Peyer's patch (tissue), 4 donors: ENCODE data around the gene ALDOB.

Source experiments
- POLR2A ChIP-seq, 2 donors: fragments of 450-650 bp; IDR thresholded peaks; one replicate each; pipeline ENCODE4 v1.5.1; 2017; ENCODE audit warnings: antibody characterized with exemption in 2 of 2, mild to moderate bottlenecking in 2 of 2, moderate library complexity in 2 of 2
- TF ChIP-seq, protein P1 (sequence below), 6 experiments: fragments of 450-650 bp in 4 of 6; fragments of 200-600 bp in 2 of 6; sonication (generic) in 1 of 6; IDR thresholded peaks; one replicate each; pipeline ENCODE4 v1.5.1; 2017 to 2019; ENCODE audit warnings: antibody characterized with exemption in 6 of 6, mild to moderate bottlenecking in 3 of 6, moderate library complexity in 1 of 6

- TF ChIP-seq, protein P1, sequence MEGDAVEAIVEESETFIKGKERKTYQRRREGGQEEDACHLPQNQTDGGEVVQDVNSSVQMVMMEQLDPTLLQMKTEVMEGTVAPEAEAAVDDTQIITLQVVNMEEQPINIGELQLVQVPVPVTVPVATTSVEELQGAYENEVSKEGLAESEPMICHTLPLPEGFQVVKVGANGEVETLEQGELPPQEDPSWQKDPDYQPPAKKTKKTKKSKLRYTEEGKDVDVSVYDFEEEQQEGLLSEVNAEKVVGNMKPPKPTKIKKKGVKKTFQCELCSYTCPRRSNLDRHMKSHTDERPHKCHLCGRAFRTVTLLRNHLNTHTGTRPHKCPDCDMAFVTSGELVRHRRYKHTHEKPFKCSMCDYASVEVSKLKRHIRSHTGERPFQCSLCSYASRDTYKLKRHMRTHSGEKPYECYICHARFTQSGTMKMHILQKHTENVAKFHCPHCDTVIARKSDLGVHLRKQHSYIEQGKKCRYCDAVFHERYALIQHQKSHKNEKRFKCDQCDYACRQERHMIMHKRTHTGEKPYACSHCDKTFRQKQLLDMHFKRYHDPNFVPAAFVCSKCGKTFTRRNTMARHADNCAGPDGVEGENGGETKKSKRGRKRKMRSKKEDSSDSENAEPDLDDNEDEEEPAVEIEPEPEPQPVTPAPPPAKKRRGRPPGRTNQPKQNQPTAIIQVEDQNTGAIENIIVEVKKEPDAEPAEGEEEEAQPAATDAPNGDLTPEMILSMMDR (IDR thresholded peaks at IDR 0.05): no peak
- TF ChIP-seq POLR2A (IDR thresholded peaks at IDR 0.05): peak in 1 of 2 donors; percentile 34
Measured at GRCh38 chr9:101479338-101480030, 43.9 kb upstream of the ALDOB start.
